NCI-H1092 treated with DMSO at 0.1 percent for 48 hours (cell line): ENCODE measurements around the gene MED25.

ENCODE experiments used
- DNase-seq: peaks from one replicate; lab custom pipeline; 2025; lab: John Stamatoyannopoulos, UW

The MED25 gene

DNA sequence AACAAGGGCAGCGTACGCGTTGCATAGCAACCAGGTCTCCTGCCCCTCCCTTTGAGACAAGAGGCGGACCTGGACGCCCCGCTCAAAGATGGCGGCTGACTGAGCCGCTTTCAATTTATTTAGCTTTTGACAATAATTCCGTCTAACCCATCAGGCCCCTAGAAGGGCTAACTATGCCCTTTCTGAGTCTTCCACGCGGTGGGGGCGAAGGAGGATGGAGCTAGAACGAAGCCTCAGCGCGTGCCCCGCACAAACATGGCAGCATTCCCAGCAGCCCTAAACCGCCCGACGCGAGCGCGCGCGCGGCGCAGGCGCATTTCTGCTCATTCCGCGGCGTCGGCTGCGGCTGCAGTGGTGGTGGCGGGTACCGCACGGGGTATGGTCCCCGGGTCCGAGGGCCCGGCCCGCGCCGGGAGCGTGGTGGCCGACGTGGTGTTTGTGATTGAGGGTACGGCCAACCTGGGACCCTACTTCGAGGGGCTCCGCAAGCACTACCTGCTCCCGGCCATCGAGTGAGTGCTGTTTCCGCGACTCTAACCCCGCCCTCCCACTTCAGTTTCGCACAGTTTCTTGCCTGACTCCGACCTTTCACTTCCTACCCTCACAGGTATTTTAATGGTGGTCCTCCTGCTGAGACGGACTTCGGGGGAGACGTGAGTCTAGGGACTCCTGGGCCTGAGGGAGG is at the start of gene MED25:
Gene MED25, plus strand, starts transcription at position 326 of the 685 bp plus-strand sequence. Its CDS starts 53 bp downstream, at position 379.
- peak; percentile 78 for DNase-seq

DNA sequence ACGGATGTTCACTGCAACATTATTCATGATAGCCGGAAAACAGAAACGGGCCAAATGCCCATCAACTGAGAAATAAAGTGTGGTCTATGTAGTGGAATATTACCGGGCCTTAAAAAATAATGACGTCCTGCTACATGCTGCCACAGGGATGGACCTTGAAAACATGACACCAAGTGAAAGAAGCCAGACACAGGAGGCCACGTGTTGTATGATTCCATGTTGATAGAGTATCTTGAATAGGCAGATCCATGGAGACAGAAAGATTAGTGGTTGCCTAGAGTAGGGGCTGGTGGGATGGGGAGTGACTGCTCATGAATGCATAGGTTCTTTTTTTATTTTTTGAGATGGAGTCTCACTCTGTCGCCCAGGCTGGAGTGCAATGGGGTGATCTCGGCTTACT is 47.6 kb upstream of the MED25 start:
- no peak for DNase-seq

DNA sequence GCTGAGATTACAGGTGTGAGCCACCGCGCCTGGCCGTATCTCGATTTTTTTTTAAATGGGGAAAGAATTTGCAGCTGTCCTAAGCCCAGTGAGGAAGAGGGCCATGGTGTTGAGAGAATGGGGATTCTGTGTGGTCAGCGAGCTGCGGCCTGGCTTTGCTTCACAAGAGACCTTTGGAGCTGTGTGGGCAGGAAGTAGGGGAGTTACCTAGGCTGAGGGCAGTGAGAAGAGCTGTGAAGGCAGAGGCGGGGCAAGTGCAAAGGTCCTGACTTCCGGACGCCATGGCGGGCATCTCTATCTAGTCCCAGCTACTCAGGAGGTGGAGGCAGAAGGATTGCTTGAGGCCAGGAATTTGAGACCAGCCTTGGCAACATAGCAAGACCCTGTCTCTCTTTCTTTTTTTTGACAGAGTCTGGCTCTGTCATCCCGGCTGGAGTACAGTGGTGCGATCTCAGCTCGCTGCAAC is 46.4 kb upstream of the MED25 start:
- no peak for DNase-seq

DNA sequence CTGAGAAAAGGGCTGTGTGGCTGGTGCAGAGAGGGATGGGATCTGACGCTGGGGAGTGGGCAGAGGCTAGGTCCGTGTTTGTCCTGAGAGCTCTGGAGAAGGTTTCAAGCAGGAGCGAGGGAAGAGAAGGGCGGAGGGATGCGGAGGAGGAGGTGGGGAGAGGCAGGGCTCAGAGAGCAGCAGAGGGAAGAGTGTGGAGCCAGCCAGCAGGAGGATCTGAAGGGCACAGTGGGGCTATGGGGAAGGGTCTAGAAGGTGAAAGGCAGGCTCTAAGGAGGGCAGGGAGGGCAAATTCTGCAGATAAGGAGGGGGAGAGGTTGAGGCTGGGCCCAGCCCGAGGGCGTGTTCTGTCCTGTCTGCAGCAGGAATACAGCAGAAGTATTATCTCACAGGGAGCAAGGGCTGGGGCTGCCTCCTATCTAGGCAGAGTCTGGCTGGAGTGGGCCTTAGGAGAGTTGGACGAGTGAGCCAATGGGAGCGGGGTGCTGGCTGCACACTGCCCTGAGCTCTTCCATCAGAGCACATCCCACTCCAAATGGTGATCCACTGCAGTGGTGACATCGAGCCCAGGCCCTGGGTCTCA is 45.1 kb upstream of the MED25 start:
- no peak for DNase-seq

DNA sequence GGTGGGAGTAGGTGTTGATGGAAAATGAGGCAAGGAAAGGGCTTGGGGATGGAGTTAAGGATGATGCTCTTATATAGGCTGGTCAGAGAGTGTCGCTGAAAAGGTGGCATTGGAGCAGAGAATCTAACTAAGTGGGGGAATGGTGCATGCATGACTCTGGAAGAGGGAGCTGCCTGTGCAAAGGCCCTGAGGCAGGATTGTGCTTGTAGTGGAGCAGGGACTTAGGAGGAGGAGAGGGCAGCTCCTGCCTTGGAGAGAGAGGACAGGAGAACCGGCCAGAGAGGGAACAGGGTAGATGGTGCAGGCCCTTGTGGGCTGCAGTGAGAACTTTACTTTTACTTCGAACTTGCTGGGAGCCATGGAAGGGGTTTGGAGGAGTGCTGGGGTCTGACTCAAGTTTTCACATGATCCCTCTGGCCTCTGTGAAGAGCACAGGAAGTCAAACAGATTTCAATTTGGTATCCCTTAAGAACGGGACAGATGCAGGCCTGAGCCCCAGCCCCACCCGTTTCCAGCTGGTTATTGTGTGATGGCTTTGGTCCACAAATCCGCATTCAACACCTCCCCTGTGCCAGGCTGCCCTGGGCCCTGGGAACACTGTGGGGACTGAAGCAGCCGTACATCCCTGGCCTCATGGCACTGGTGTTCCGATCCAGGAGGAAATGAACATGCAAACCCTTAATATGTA is 44.3 kb upstream of the MED25 start:
- no peak for DNase-seq

DNA sequence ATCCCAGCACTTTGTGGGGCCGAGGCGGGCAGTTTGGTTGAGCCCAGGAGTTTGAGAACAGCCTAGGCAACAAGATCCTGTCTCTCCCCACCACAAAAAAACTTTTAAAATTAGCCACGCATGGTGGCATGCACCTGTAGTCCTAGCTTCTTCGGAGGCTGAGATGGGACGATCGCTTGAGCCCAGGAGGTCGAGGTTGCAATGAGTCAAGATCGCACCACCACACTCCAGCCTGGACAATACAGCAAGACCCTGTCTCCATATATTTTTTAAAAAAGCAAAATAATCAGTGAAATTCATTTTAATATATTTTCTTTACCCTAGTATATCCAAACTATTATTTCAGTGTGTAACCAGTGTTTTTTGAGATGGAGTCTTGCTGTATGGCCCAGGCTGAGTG is 43.1 kb upstream of the MED25 start:
- no peak for DNase-seq

DNA sequence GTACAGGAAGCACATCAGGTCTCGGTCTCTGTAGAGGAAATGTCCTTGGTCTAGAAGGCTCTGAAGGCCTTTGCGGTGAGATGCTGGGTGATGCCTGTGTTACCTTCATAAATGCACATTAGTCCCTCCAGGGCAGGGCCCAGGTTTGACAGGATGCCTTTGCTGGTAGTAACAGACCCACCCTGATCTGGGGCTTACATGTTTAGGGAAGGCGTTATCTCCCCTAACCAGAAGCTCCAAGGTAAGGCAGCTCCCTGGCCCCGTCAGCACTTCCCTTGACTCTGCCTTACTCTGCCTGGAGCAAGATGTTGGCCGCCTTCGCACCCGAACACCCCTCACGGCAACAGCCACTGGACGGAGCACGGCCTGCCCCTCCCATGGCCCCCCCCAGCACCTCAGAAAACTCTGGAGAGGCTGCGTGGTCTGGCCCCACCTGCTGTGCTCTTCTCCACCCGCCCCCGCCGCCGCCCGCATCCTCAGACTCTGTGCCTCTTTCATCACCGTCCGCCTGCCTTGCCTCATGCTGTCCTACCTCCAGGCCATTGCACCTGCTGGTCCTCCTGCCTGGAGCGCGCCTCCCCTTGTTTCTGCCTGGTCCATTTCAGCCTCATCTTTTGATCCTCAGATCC is 42.2 kb upstream of the MED25 start:
- no peak for DNase-seq

DNA sequence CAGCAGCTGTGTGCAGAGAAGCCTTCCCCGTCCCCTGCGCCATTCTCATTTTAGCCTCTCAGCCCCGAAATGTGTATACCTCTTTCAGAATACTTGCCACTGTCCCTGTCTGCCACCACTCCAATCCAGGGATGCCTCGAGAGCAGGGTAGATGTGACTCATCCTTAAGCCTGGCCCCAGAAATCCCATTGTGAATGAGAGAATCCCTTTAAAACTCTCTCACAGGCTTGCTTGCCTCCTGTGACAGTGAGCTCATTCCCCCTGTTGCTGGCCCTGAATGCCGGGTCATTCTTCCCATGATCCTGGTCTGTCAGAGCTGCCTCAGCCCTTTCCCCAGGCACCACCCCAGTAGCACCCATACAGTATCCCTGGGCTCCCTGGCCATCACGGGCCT is 41.7 kb upstream of the MED25 start:
- DNase-seq = no peak

DNA sequence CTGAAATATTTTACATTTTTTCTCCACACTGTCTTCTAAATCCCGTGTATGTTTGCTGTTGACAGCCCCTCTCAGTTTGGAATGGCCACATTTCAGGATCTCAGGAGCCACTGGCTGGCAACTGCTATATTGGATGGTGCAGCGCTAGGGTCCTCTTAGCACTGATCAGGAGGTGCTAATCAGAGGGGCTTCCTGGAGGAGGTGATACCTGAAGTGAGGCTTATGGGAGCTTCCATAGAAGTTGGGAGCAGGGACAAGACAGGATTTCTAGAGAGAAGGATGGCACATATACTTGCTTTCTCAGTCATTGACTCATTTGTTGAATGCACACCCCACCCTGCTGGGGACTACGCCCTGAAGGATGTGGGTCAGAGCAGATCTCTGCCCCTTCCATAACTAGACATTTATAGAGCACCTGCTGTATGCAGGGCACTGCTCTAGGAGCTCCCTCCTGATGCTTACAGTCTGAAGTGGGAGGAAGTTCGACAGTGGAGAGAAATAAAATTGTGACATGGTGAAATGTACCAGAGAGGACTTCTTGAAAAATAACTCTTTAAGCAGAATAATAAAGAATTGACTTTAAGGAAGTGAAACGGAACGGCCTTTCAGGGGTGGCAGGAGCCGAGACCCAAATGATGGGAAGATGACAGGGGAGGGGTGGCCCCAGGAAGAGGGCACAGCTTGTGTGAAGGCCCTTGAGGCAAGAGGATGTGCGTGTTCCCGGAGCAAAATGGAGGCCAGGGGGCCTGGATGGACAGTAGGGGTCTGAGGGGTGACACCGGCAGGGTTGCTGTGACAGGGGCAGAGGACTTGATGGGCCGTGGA is 38.1 kb upstream of the MED25 start:
- DNase-seq = no peak

DNA sequence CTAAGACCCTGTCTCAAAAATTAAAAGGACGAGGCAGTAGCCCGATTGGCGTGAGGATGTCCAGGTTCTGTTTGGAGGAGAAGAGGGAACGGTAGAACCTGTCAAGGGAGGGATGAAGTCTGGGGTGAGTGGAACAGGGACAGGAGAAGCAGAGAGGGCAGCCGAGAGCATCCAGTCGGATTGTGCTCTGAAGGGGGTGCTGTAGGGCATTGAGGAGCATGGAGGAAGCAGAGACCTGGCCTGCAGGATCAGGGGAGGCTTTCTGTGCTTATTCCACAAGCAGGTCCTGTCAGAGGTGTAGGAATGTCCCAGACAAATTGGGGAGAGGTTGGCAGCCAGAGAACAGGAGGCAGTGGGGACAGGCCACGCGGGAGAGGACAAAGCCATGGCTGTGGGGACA is 37.2 kb upstream of the MED25 start:
- no peak for DNase-seq

DNA sequence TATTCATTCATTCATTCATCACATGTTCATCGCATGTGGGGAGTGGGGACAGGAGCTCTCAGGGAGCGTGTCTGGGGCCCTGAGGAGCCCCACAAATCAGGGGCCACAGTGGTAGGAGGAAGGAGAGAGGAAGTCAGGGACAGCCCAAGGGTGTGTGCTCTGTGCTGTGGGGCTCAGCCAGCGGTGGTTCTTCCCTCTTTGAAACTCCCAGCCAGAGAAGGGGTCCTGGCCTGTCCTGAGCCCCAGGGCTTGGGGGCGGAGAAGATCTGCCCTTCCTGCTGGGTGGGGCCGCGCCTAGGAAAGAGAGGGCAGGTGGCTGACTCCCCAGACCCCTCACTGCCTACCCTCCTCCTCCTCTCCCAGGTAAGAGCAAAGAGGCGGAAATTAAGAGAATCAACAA is 36.7 kb upstream of the MED25 start:
- no peak for DNase-seq

DNA sequence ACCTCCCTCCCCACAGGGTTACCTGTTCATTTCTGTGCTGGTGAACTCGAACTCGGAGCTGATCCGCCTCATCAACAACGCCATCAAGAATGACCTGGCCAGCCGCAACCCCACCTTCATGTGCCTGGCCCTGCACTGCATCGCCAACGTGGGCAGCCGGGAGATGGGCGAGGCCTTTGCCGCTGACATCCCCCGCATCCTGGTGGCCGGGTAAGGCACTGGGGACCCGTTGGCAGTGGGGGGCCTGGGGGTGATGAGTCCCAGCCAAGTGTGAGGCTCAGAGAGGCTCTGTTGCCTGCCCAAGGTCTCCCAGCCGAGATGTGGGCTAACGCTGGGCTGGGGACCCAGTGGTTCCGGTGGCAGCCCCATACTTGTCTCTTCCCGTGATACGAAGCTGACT is 35.6 kb upstream of the MED25 start:
- DNase-seq = no peak

DNA sequence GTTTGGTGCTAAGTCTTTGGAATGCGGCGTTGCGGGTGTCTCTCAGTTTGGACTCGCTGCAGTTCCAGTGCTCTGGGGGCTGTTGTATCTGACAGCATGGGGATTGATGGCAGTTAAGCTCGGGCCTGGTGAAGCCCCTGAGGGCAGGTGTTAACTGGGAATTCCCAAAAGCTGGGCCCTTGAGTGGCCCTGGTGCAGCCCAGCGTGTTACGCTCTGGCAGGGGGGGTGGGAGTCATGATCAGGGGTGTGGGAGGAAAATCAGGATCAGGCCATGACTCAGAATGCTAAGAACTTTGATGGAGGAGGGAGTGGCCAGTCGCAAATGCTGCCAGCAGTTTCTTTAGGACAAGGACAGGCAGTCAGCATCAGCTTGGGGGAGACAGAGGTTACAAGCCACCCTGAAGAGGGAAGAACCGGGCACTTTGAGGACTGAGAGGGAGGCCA is 31.7 kb upstream of the MED25 start:
- DNase-seq = no peak

DNA sequence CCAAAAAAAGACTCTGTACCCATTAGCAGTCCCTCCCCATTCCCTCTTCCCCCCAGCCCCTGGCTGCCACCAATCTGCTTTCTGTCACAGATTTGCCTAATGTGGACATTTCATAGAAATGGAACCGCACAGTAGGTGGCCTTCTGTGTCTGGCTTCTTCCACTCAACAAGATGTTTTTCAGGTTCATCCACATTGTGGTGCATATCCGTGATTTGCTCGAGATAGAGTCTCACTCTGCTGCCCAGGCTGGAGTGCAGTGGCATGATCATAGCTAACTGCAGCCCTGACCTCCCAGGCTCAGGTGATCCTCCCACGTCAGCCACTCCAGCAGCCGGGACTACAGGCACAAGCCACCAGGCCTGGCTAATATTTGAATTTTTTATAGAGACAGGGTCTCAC is 30.3 kb upstream of the MED25 start:
- DNase-seq = no peak

DNA sequence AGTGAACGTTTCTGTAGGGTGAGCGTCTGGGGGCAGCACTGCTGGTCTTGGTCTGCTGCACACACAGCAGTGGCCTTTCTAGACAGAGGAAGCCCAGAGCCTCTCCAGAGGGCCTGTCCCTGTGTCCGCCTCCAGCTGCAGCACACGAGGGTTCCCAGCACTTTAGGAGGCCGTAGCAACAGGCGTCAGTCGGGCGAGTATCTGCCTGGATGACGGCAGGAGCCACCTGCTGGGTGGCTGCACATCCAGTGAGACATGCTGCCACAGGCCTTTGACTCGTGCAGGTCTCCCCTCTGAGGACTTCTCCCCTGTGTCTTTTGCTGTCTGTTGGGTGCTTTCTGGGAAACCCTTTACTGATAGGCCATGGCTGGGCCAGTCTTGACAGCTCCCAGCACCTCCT is 29.2 kb upstream of the MED25 start:
- DNase-seq = no peak

DNA sequence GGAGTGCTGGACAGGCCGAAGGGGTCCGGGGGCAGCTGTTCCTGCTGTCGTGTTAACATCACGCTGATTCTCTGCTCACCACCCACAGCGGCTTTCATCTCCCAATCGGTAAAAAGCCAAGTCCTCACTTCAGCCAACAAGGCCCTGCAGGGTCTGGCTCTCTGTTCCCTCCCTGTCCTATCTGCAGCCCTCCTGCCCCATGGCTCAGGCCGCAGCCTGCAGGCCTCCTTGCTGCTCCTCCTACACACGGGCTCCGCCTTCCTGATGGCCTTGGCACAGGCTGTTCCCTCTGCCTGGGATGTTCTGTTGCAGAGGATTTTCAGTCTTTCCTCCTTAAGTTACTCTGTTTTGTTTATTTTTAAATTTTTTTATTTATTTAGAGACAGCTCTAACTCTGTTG is 27.2 kb upstream of the MED25 start:
- no peak for DNase-seq

DNA sequence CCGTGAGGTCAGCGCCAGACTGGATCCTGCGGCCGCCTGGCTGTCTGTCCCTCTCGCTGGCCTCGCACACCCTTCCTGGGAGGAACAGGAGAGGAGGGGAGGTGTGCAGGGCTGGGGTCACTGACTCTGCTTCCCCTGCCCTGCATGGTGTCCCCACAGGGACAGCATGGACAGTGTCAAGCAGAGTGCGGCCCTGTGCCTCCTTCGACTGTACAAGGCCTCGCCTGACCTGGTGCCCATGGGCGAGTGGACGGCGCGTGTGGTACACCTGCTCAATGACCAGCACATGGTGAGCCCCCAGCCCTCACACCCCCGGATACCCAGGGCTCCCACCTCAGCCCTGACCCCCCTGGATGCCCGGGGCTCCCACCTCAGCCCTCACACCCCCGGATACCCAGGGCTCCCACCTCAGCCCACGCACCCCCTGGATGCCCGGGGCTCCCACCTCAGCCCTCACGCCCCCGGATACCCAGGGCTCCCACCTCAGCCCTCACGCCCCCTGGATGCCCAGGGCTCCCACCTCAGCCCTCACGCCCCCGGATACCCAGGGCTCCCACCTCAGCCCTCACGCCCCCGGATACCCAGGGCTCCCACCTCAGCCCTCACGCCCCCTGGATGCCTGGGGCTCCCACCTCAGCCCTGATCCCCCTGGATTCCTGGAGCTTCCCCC is 26.2 kb upstream of the MED25 start:
- DNase-seq = no peak

DNA sequence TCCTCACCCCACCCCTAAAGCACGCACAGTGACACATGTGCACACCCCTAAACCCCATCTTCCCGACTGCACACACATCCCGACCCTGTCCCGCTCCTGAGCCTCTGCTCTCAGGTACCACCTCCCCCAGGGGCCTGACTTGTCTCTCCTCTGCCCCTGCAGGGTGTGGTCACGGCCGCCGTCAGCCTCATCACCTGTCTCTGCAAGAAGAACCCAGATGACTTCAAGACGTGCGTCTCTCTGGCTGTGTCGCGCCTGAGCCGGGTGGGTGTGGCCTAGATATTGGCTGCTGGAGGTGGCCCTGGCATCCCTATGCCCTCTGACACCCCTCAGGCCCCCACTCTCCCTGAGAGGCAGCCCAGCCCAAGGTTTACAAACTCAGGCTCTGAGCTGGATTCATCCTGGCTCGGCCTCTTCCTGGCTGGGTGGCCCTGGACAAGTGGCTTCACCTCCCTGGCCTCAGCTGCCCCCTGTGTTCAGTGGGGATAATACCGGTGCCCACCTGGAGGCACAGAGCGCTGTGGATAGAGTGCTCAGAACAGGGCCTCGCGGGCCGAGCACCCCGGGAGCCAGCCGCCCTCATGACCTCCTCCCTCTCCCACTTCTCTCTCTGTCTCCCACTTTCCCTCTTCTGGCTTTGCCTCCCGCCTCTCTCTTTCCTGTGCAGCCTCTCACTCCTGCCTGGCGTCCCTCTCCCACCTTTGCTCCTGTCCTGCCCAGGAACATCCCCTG is 25.1 kb upstream of the MED25 start:
- no peak for DNase-seq

DNA sequence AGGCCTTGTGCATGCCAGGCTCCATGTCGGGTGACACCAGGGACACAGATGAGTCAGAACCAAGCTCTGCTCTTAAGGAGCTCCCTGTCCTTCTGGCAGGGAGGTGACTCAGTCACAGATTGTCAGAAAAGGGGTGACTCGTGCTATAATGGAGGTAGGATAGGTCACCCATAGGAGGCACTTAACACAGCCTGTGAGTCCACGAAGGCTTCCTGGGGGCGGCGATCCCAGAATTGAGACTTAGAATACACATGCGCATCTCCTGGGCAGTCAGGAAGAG is 24.6 kb upstream of the MED25 start:
- no peak for DNase-seq

DNA sequence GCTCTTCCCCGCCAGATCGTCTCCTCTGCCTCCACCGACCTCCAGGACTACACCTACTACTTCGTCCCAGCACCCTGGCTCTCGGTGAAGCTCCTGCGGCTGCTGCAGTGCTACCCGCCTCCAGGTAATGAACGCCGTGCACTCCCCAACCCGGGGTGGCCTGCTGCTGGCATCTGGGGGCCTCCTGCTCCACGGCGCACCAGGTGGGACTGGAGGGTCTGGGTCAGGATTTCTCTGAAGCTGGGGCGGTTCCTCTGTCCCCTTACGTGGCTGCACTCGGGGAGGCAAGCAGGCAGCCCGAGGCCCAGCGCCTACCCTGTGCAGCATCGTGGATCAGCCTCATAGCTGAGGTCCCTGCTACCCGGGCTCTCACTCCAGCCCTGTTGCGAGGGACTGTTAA is 22.5 kb upstream of the MED25 start:
- no peak for DNase-seq

DNA sequence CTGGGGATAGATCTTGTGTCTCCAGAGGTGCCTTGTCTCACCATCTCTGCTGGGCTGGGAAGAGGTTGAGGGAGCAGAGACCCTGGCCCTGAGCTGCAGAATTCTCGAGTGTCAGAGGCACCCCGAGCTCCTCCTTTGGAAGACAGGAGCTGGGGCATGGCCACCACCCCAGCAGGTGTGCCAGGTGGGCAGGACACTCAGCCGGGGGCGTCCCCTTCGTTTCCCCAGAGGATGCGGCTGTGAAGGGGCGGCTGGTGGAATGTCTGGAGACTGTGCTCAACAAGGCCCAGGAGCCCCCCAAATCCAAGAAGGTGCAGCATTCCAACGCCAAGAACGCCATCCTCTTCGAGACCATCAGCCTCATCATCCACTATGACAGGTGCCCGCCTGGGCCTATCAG is 19.5 kb upstream of the MED25 start:
- no peak for DNase-seq
